K562 (cell line): ENCODE data around the gene MN1. TPM values are rescaled to one million over a fixed set of nuclear protein-coding genes. Genes with fewer than 3 reads are reported as not detected.

ENCODE experiments used
- ATAC-seq: fragments of 200-7000 bp; cut with Tn5 transposase; 3 replicates; pipeline ENCODE4 v1.9.1; 2020; ENCODE audit warnings: moderate library complexity
- BruUV-seq: library from RNA; stranded (reverse); fragments of 400-500 nt; replicated peaks from 2 replicates; lab custom pipeline; 2021; lab: Mats Ljungman, UMichigan
- CTCF ChIA-PET: fragments of 300-600 bp; formaldehyde crosslinking; extraction: SDS; loops from one replicate; lab custom pipeline; 2021; ENCODE audit warnings: low intra/inter-chr PET ratio; lab: Yijun Ruan, JAX
- POLR2A ChIA-PET: fragments of 300-600, 350-650 bp; sonication (Branson Sonifier 250); formaldehyde crosslinking; extraction: SDS; loops from one replicate; lab custom pipeline; 2021; ENCODE audit warnings: antibody characterized with exemption, inconsistent platforms; lab: Yijun Ruan, JAX
- DNase-seq, 4 experiments: peaks; one replicate each; pipeline versions ENCODE4 v3.0.0 to v3.0.0-alpha.2; 2011 to 2018; ENCODE audit warnings: low spot score in 3 of 4, mixed read lengths in 3 of 4; ENCODE audit errors: extremely low read depth in 1 of 4
- FAIRE-seq: peaks from 2 replicates; lab custom pipeline; 2011; peaks lifted over from hg19 to GRCh38; lab: Jason Lieb, UNC
- H2AFZ ChIP-seq: 2 replicates; pipeline ENCODE4 v1.6.0; 2011; ENCODE audit warnings: low read depth, low read length, control low read depth, inconsistent platforms
- H3K27ac ChIP-seq: fragments of 200-600 bp; 3 replicates; pipeline ENCODE4 v1.8.0; 2011; ENCODE audit warnings: low read depth, mild to moderate bottlenecking, control low read depth, inconsistent platforms, low read length, moderate library complexity, mixed read lengths; ENCODE audit errors: extremely low read depth
- H3K27me3 ChIP-seq, 2 experiments: fragments of 300-600 bp in 1 of 2; 2 replicates in 1 of 2; 3 replicates in 1 of 2; pipeline versions ENCODE4 v1.6.0 to v1.8.0; 2011; ENCODE audit warnings: inconsistent platforms in 2 of 2, low read length in 2 of 2, mild to moderate bottlenecking in 1 of 2, mixed read lengths in 1 of 2, moderate library complexity in 1 of 2; ENCODE audit not compliant: control insufficient read depth in 2 of 2, insufficient read depth in 2 of 2
- H3K36me3 ChIP-seq: fragments of 300-600 bp; 3 replicates; pipeline ENCODE4 v1.8.0; 2011; ENCODE audit warnings: mild to moderate bottlenecking, low read length, inconsistent platforms; ENCODE audit not compliant: control insufficient read depth, insufficient read depth
- H3K4me1 ChIP-seq, 2 experiments: fragments of 200-600 bp in 1 of 2; replicated peaks in 1 of 2; 2 replicates in 1 of 2; 3 replicates in 1 of 2; pipeline versions ENCODE4 v1.5.1 to v1.8.0; 2011; ENCODE audit warnings: inconsistent platforms in 2 of 2, low read length in 2 of 2, mild to moderate bottlenecking in 1 of 2, mixed read lengths in 1 of 2, moderate library complexity in 1 of 2; ENCODE audit not compliant: control insufficient read depth in 2 of 2, insufficient read depth in 2 of 2
- H3K4me2 ChIP-seq: 2 replicates; pipeline ENCODE4 v1.6.1; 2011; ENCODE audit warnings: low read length, control low read depth, inconsistent platforms, mixed read lengths; ENCODE audit not compliant: insufficient read depth
- H3K4me3 ChIP-seq: fragments of 200-600 bp; sonication (generic), shearing (Covaris generic); 2 replicates; pipeline ENCODE4 v1.5.1; 2016; ENCODE audit warnings: control low read depth, inconsistent platforms
- H3K79me2 ChIP-seq: fragments of 200-600 bp; 3 replicates; pipeline ENCODE4 v1.8.0; 2011; ENCODE audit warnings: low read length, inconsistent platforms; ENCODE audit not compliant: control insufficient read depth, insufficient read depth
- H3K9ac ChIP-seq, 2 experiments: 2 replicates each; pipeline versions ENCODE4 v1.6.0 to v1.6.1; 2011; ENCODE audit warnings: low read depth in 2 of 2, low read length in 2 of 2, control low read depth in 1 of 2, inconsistent platforms in 1 of 2, mild to moderate bottlenecking in 1 of 2, mixed read lengths in 1 of 2; ENCODE audit not compliant: insufficient read depth in 1 of 2
- H3K9me1 ChIP-seq: one replicate; pipeline ENCODE4 v1.6.0; 2011; ENCODE audit warnings: inconsistent platforms, mild to moderate bottlenecking, low read length, moderate library complexity; ENCODE audit not compliant: control insufficient read depth, insufficient read depth
- H3K9me3 ChIP-seq: replicated peaks from 2 replicates; pipeline ENCODE4 v1.5.1; 2011; ENCODE audit warnings: low read depth, low read length, inconsistent platforms; ENCODE audit not compliant: control insufficient read depth, insufficient read depth
- H4K20me1 ChIP-seq: replicated peaks from 2 replicates; pipeline ENCODE4 v1.6.1; 2011; ENCODE audit warnings: low read length, inconsistent platforms, mixed read lengths; ENCODE audit not compliant: control insufficient read depth, insufficient read depth
- ATF6 ChIP-seq: sonication (generic); formaldehyde crosslinking; IDR thresholded peaks from 2 replicates; pipeline ENCODE4 v1.4.0; 2020; ENCODE audit warnings: mild to moderate bottlenecking, missing genetic modification reagents
- CREB1 ChIP-seq, 2 experiments: sonication (generic) in 1 of 2; formaldehyde crosslinking in 1 of 2; IDR thresholded peaks; 2 replicates each; pipeline versions ENCODE4 v1.6.1 to v1.8.0; 2012 to 2022; ENCODE audit warnings: inconsistent platforms in 1 of 2, mild to moderate bottlenecking in 1 of 2, missing genetic modification reagents in 1 of 2, moderate library complexity in 1 of 2
- HDAC2 ChIP-seq: fragments of 450-650 bp; IDR thresholded peaks from 2 replicates; pipeline ENCODE4 v1.6.1; 2016; ENCODE audit warnings: mild to moderate bottlenecking
- ZNF449 ChIP-seq: fragments of 250-450 bp; sonication (Bioruptor Pico); IDR thresholded peaks from 2 replicates; pipeline ENCODE4 v1.8.0; 2022; ENCODE audit warnings: moderate library complexity, mild to moderate bottlenecking, inconsistent platforms
- WGBS: fragments of 100-300 bp; shearing (Covaris generic); methylation state at CpG from one replicate; pipeline ENCODE4 v1.1.6; 2016; ENCODE audit warnings: low coverage, mixed read lengths; ENCODE audit not compliant: insufficient coverage; ENCODE audit errors: missing lambda C conversion rate; 5-methylcytosine and 5-hydroxymethylcytosine counted together
- in situ Hi-C: fragments of 300-500 bp; cut with MboI; formaldehyde crosslinking; loops from 4 replicates; pipeline ENCODE4 v1.15.0; 2018; ENCODE audit warnings: inconsistent platforms, mixed read lengths
- intact Hi-C: fragments of 100-400 bp; cut with micrococcal nuclease; formaldehyde crosslinking; loops from 2 replicates; pipeline ENCODE4 v1.14.2; 2022
- polyA plus RNA-seq, 8 experiments: library from polyadenylated mRNA; depleted of rRNA in 4 of 8; stranded (reverse) in 5 of 8; unstranded in 3 of 8; fragments of >200 nt; fragmentation: Nextera tagmentation in 2 of 8; fragmentation: Illumina TruSeq in 1 of 8; extraction: Ambion mirVana in 2 of 8; extraction: Trizol in 1 of 8; gene quantifications; 2 replicates each; pipeline versions ENCODE4 v1.2.1 to v1.2.3, GENCODE V29; 2011 to 2014; ENCODE audit warnings: inconsistent platforms in 1 of 8, missing spikeins in 1 of 8
- total RNA-seq, 7 experiments: library from RNA; depleted of rRNA in 6 of 7; stranded (reverse); fragments of >200 nt in 6 of 7; fragmentation: Illumina TruSeq in 2 of 7; extraction: Trizol in 2 of 7; gene quantifications; 2 replicates each; pipeline versions ENCODE4 v1.2.1 to v1.2.3, GENCODE V29; 2011 to 2021; ENCODE audit warnings: low replicate concordance in 1 of 7

The MN1 gene
- total and polyA plus RNA-seq, 9 of the 15 experiments (the other 6 are each of a cell fraction or from before 2014, with no cell fraction given), result under 0.01 to 0.05 (median 0.03) TPM; not detected in 5

GRCh38 chr22:27793576-27793975 is 8.0 kb downstream of the MN1 start:
- ChIA-PET POLR2A (interaction anchor here (0.8 kb wide), 1 partner anchor 14 kb away, joined by 3 read pairs; no protein-coding TSS in a partner anchor), CTCF (no interaction called here)
- Histone ChIP-seq H3K9me1 (no peaks in the 10 kb centered on the region), H3K27ac (no peak overlapping the region), H3K27me3 (peaks cover 19 to 28% of the 10 kb centered on the region in 2 experiments; a peak in 4 of 5 replicates), H2AFZ (no peak overlapping the region), H3K4me1 (peaks cover 0 to 7% of the 10 kb centered on the region in 2 experiments; a peak in 2 of 5 replicates), H3K36me3 (no peaks in the 10 kb centered on the region), H4K20me1 (no peaks in the 10 kb centered on the region), H3K4me3 (no peak overlapping the region), H3K4me2 (no peak overlapping the region), H3K79me2 (no peaks in the 10 kb centered on the region), H3K9me3 (no peaks in the 10 kb centered on the region), H3K9ac (no peak overlapping the region)
- 5% methylated on average over 12 of the region's 12 CpGs for WGBS
- no TSS peak for BruUV-seq
- DNase-seq, result no peak
- TF ChIP-seq CREB1 (IDR thresholded peaks at IDR 0.05) (no peak), CREB1 (CRISPR knock-in tag; IDR thresholded peaks at IDR 0.05) (no peak), ZNF449 (CRISPR knock-in tag) (no peak), ATF6 (CRISPR knock-in tag) (no peak), HDAC2 (no peak)
- intact Hi-C loops, result no loop called here
- no peak for FAIRE-seq
- ATAC-seq, result no peak
- in situ Hi-C loops, result no loop called here
